NCI-H345 (cell line): ENCODE measurements around the gene APEH.
"Not testable (repeated sequence)": the region's sequence is repeated elsewhere in the genome, so short reads cannot be mapped to it uniquely, and the experiment has no call there.

ENCODE experiments used
- DNase-seq: peaks from one replicate; lab custom pipeline; 2025; lab: John Stamatoyannopoulos, UW

The APEH gene

DNA sequence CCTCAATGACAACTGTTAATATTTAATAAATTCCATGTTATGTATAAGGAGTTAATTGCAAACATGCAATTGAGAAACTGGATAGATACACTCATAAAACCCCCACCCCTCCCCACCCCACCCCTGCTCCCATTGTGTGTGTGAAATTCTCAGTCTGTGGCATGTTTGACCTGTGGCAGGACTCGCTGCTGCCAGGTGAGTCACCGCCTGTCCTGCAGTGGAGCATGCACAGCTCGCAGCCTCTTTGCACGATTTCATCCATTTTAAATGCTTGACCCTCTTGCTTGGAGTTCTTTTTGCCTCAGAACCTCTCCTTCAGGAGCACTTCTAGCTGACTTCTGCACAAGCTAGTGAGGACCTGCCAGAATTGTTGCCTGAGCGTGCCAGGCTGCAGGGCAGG, 5.3 kb upstream of the APEH start:
- no peak for DNase-seq

DNA sequence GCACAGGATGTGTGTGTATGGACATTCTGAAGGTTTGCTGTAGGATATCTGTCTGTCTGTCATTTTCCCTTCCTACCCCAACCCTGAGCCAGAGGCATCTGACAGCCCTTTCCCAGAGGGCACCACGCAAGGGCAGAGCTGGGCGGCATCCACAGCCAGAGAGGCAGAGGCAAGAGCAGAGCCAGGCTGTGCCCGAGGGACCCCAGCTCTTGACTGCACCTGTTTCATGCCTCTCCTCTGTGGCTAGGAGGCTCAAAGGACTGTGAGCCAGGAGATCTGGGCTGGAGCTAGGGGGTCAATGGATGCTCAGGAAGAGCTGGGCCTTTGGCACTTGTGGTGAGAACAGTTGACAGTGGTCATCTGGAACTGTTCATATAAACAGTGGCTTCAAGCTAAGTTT, 4.8 kb upstream of the APEH start:
- DNase-seq = no peak

DNA sequence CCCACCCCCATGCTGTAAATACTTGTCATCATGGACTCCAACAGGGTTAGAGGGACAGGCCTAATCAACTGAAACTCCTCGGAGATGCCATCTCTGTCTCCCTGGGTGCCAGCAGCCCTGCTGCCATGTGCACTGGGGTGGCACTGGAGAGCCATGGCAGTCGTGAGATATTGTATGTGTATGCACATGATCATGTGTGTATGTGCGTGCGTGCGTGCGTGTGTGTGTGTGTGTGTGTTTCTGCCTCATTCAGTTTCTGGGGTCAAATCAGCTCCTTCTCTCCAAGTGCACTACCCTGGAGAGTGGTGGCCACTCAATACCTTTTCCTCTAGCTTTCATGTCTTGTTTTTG, 3.2 kb upstream of the APEH start:
- no peak for DNase-seq

DNA sequence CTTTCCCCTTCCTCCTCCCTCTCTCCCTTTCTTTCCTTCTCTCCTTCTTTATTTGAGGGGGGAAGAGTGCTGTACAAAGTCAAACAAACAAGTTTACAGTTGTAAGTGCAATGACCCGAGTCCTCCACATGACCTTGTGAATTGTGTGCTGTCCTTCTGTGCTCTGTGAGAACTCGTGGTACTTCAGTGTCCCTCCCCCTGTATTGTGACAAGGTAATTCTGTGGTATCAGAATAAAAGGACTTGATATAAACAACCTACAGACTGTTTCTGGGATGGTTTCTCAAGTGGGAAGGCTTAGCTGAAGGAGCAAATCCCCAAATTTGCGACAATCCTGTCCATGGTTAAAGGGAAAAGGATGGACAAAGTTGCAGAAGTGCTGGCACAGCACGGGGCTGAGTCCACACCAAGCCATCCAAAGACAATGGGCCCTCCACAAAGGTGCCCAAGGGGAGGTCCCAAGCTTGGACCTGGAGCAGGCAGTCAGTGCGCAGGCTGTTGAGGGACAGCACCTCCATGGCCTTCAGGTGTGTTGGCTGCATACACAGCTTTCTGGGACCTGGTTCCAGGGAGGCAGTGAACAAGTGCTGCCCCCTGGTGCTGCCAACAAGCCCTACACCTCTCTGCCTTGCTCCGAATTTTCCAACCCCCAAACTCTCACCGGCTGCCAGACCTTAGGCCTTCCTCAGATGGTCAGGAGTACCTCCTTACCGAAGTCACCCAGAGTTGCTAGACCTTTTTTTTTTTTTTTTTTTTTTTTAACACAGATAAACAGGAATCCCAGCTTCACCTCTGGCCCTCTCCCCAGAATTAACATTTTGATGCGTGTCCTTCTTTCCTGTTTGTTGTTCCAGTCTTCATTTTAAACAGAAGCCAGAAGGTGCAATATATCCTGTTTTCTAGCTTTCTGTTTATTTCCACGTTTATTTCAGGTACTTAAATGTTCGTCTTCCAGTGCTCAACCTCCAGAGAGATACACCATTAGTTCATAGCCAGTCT, 2.6 kb upstream of the APEH start:
- no peak for DNase-seq

DNA sequence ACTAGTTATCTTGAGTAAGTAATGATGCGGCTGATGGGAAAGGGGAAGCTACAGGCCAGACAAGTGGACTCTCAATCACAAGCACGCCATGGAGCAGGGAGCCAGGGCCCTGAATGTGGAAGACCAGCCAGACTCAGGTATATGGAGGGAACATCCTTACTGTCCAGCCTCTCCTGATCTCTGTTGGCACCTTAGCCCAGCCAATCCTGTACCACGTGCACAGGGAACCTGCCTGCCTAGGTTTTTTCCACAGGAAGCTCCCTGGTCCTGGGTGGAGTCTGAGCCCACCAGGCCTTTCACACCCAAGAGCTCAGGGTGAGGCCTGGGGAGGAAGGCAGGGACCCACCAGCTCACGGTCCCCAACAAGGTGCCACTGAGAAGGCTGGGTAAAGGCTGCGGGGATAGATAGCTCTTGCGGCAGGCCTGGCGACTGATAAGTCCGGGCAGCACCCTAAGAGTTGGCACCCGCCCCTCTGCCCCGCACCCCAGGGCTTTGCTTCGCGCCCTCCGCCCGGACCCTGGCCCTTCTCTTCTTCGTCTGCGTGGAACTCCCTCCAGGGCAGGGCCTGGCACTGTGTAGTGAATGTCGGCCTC, 933 bp upstream of the APEH start:
- no peak for DNase-seq

DNA sequence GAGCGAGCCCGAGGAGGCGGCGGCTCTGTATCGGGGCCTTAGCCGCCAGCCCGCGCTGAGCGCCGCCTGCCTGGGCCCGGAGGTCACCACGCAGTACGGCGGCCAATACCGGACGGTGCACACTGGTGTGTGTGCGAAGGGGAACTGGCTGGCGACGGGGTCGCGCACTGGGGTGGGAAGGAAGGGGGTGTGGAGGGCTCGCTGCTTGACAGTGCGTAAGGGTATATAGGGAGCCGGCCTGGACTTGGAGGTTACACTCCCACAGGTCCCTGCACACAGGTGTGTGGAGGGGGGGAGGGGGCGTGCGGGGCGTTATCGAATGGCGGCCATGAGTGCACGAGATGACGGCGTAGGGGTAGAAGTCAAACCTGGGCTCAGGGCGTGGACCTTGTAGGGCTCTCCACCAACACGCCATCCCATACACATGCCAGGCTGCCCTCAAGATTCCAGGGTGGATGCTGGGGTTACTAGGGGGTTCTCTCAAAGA, 389 bp downstream of the APEH start:
- DNase-seq = no peak

DNA sequence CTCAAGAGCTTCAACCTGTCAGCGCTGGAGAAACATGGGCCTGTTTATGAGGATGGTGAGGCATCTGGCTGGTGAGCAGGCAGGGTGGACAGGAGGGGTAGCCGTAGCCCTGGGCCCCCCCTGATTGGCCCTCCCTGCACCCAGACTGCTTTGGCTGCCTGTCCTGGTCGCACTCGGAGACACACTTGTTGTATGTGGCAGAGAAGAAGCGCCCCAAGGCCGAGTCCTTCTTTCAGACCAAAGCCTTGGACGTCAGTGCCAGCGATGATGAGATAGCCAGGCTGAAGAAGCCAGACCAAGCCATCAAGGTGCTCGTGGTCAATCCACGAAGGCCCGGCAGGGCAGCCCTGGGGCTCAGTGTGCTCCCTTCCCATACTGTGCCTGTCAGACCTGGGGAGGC, 1.8 kb downstream of the APEH start:
- no peak for DNase-seq

DNA sequence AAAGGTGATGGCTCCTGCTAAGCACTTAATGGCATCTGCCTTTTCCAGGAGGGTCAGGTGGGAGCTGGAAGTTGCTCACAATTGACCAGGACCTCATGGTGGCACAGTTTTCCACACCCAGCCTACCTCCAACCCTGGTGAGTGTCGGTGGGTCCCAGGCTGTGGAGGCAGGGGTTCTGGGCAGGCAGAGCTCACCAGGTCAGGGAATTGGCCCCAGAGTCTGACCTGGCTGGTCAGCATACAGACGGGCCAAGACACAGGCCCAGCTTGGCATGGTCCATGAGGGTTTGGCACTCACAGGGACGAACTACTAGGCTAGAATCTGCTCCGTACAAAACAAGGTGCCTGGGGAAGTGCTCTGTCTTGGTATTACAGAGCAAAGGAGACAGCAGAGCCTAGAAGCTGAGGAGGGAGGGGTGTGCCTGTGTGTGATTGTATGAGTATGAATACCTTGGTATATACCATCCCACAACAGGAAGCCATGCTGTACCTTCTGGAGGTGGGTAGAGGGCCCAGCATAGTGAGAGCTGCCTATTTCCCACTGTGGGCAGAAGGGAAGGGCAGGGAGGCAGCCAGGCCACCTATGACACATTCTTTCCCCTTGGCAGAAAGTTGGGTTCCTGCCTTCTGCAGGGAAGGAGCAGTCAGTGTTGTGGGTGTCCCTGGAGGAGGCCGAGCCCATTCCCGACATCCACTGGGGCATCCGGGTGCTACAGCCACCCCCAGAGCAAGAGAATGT, 6.5 kb downstream of the APEH start:
- DNase-seq = no peak

DNA sequence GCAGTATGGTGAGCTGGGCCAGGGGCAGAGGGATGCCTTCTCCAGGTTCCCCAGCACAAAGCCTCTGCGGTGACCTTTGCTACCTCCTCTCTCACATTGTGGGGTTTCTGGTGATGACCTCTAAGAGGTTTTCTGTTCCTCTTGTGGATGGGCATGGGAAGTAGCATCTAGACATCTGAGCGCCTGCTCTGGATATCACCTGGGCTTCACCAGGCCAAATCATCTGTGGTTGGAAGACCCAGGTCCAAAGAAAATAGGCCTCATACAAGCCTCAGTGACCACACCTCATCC, 7.0 kb downstream of the APEH start:
- no peak for DNase-seq

DNA sequence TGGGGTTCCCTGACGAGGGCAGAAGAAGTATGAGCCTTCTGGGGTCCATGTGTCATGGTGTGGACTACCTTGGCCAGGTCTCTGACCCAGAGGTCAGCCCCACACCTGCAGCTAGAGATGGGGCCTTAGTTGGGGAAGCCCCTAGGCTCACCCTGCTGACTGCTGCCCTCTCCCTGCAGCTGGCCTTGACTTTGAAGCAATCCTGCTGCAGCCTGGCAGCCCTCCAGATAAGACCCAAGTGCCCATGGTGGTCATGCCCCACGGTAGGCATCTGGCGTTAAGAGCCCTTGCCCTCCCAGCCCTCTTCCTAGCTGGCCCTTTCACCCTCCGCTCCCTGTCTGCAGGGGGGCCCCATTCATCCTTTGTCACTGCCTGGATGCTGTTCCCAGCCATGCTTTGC, 7.4 kb downstream of the APEH start:
- no peak for DNase-seq

DNA sequence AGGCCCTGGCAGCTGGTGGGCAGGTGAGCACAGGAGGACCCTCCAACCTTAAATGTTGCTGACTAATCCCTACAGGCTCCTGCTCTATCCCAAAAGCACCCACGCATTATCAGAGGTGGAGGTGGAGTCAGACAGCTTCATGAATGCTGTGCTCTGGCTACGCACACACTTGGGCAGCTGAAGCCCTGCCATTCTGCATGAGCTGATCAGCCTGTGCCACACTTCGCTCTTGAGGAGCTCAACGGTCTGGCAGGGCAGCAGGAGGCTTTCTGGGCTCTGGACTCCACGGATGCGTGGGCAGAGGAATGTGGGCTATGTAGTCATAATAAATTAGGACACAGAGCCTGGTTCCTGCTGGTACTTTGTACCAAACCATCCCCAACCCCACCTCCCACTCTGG, 9.0 kb downstream of the APEH start:
- no peak for DNase-seq

DNA sequence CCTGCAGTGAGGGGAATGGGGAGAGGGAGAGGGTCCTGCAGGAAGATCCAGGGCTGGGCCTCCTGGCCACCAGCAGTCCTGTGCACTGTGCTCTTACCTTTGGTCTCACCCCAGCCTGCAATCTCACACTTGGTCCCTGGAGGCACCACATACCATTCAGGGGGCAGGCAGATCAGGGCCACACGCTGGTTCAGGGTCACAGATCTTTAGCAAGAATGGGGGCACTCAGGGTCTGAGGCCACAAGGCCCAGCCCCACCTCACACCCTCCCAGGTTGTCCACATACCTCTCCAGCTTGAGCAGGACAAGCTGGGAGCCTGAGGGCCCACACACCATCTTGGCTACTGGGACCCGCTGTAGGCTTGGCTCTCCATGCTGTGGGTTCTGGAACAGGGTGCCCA, 10.3 kb downstream of the APEH start:
- DNase-seq = not testable (repeated sequence)

DNA sequence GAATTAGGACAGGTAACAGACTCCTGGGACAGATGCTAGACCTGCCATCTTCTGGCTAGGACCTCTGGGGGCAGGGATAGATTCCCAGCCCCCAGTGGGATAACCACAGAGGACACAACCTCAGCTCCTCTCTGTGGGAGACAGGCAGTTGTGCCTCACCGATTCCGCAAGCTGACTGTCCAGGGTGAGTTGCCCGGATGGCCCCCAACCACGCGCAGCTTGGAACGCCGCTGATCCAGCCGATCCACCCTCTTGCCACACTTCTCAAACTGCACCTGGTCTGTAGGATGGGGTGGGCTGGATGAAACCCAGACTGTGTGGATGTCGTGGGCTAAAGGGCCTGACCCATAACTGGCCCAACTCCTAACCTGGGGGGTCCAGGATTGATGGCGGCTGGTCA, 11.0 kb downstream of the APEH start:
- DNase-seq = not testable (repeated sequence)

DNA sequence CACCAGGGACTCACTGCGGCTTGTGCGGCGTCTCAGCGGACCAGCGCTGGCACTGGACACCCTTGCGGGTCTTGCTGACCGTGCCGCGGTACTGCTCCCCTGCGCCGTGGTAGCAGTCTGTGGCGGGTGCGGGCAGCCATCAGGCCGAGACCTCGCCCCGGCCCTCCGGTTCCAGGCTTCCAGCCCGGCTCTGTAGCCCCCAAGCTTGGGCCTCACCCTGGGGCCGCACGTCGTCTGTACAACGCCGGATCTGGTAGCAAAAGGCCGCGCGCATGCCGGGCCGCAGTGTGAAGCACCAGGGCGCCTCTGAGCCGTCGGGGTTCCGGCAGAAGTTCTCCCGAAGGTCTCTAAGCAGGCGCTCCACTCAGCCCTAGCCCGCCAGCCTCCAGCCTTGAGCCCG, 11.7 kb downstream of the APEH start:
- DNase-seq = not testable (repeated sequence)

DNA sequence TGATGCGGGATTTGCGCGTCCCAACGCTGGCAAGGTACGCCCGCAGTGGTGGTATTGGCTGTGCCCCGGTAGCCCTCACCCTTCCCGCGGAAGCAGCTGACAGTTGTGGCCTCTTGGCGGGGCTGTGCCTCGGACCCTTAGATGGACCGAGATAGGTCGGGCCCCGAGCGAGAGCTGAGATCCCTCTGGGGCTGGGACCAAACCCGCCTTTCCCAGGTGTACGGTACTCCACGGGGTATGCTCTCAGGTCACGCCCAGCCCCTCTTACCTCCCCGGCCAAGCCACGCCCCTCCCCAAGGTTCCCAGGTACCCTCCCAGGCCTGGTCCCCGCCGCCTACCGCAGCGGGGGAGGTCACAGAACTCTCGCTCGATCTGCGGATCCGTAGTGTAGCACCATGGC, 12.2 kb downstream of the APEH start:
- DNase-seq = not testable (repeated sequence)

DNA sequence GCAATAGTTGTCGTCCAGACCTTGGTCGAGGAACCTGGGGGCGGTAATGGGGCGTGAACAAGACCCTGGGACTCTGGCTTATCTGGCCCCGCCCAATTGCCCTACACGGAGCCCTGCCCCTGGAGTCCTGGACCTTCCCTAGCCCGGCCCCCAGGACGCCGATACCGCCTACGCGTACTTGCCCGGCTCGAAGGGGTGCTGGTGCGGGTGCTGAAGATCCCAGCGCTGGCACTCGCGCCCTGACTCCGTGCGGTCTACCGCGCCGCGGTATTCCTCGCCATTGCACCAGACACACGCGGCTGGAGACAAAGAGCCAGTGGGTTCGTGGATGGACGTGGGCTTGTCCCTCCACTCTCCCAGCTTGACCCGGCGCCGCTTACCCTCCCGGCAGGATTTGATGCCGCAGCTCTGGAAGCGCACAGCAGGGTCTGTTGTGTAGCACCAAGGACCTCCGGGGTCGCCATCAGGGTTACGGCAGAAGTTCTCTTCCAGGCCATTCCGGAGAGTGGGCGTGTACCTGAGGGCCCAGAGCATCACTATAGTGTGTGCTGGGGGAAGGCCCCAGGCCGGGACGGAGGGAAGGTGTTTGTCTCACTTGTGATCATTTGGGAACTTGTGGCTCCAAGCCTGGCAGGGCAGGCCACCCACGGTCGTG, 12.7 kb downstream of the APEH start:
- not testable (repeated sequence) for DNase-seq

DNA sequence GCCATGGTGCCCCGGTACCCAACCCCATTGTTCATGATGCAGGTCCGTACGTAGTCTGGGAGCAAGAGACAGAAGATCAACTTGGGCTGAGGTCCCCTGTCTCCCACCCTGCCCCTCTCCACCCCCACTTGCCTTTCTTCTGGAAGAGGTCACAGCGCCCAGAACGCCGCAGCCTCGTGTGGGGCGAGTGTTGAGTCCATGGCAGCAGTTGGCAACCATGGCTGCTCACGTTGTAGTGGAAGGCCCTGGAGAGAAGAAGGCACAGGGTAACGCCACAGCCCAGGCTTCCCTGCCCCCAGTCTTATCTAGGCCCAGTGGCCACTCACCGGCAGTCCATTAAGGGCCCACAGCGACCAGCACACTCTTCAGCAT, 13.3 kb downstream of the APEH start:
- DNase-seq = not testable (repeated sequence)

DNA sequence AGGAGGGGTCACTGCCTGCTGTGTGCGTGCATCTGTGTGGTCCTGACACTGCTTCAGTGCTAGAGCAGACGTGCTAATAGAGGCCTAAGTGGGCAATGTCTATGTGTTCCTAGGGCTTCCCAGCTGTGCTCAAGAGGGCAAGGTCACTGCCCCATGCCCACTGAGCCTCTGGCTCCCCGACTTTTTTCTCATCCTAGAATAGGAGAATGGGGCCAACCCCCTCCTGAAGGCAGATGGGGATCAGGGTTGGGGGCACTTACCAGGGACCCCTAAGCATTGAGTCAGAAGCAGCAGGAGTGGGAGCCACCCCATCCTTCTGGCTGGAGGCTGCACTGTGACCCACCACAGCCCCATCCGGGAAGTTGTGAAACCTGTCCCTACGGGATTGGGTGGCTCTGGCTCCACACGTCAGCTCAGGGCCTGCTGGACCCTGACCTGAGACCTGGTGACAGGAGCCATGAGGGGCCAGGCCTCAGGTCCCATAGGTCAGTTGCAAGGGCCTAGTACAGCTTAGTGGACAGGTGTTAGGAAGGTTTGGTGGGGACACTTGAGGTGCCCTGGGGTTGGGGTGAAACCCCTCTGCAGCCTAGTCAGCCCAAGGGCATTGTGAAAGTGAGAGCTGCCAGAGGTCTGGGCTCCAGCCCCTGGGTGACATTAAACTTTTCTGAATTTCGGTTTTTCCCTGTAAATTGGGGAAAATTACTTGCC, 14.3 kb downstream of the APEH start:
- DNase-seq = not testable (repeated sequence)

DNA sequence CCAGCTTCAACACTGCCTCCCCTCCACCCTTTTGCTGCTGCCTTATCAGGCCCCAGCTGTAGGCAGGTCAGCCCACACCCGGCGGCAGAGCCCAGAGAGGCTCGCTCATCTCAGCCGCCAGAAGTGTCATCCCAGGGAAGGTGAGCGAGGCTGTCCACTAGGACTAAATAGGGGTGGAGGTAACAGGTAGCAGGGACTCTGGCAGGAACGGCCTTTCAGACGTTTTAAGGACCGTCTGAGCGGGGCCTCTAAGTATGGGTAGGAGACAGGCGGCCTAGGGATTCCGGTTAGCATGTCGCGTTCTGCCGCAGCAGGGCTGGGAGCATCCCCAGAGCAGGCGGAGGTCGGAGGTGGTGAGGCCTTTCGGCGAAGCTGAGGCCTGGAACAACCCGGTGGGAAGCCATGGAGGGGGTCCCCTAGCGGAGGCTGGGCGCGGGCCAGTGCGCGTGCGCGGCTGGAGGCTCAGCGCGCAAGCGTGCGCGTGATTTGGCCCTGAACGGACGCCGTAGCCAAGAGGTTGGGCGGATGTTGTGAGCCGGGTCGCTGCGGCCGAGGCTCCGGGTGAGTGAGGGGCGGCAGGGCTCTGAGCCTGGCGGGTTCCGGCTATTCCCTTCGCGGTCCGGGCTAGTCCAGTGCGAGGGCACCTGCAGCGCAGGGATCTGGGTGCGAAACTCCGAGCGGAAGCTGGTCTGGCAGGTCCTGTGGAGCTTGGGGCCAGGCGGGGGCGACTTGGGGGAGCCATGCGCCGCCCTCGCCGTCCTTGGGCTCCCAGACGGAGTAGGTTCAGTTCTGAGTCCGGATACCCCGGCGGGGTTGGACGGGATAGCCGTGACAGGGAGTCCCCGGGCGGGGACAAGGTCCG, 15.1 kb downstream of the APEH start, which contains the start of the genes MST1 and RNF123:
Gene MST1 (minus strand): TSS at position 429 of the 862 bp plus-strand sequence. CDS start 783 bp downstream, outside the sequence.
Gene RNF123 (plus strand): TSS at position 512 of the 862 bp plus-strand sequence. CDS start 1,609 bp downstream, outside the sequence.
- DNase-seq = no peak

DNA sequence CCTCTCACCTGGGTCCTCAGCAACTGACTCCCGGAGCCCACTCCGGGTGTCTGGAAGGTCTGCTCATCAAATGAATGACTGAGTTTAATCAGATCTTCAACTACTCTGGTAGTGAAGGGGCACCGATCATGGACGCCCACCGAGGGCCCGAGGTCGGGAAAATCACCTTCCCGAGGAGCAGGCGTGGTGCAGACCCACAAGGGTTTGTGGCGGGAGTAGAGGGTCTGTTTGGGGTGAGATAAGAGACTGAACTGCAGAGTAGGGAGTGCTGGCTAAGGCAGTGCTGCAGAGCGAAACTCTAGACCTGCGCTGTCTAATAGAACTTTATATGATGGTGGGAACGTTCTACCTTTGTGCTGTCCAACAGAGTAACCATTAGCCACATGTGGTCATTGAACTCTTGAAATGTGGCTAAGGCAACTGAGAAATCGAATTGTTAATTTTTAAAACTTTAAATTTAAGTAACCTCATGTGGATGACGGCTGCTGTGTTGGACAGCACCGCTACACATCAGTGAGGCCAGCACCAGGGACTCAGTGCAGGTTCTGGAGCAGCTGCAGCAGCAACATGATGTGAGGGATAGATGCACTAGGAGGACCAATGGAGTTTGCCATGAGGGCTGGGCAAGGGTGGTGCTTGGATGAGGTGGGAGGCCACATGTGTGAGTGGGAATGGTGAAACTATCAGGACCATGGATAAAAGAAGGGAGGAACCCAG, 15.9 kb downstream of the APEH start:
- DNase-seq = not testable (repeated sequence)
